Loucy (cell line): ENCODE data around the gene POLD3.

Experiments used
- CTCF ChIP-seq: fragments of 200-600 bp; sonication (generic); conservative IDR thresholded peaks from 2 replicates; pipeline ENCODE4 v1.5.1; 2014; ENCODE audit warnings: mild to moderate bottlenecking, antibody characterized with exemption, low read length
- EZH2phosphoT487 ChIP-seq: fragments of 200-600 bp; IDR thresholded peaks from 2 replicates; pipeline ENCODE4 v1.6.1; 2018; ENCODE audit warnings: antibody characterized with exemption, mild to moderate bottlenecking, moderate library complexity, borderline replicate concordance

GRCh38 chr11:74626130-74626529 is 33.7 kb downstream of the POLD3 start:
- TF ChIP-seq CTCF, result no peak
- no peak for TF ChIP-seq EZH2phosphoT487
